ENCODE measurements around the gene RPL5.
A peak's percentile ranks its signal among the peaks of the same experiment; 100 is the strongest.
"Not testable (repeated sequence)": the region's sequence is repeated elsewhere in the genome, so short reads cannot be mapped to it uniquely, and the experiment has no call there.

Gene RPL5

GRCh38 chr1:92831762-92832536 lies at the start of gene RPL5:
TSS of gene RPL5 (plus strand) at chr1:92832040. CDS start at chr1:92832115, 75 bp downstream.
- peak; percentile 95 for DNase-seq (ENCODE audit: low read depth)

- not testable (repeated sequence) for DNase-seq (ENCODE audit: low read depth)
Observed at GRCh38 chr1:92783550-92783949, 48.3 kb upstream of the RPL5 start.

- DNase-seq (ENCODE audit: low read depth): no peak
Observed at GRCh38 chr1:92784021-92784638, 47.7 kb upstream of the RPL5 start.

- peak; percentile 91 for DNase-seq (ENCODE audit: low read depth)
Observed at GRCh38 chr1:92784639-92785500, 47.0 kb upstream of the RPL5 start, which contains the start of gene EVI5. TSS of gene EVI5 (minus strand) at chr1:92785108. CDS start at chr1:92736546, 48,562 bp downstream.

- DNase-seq (ENCODE audit: low read depth): no peak
Observed at GRCh38 chr1:92786111-92786901, 45.5 kb upstream of the RPL5 start.

- no peak for DNase-seq (ENCODE audit: low read depth)
Observed at GRCh38 chr1:92790081-92790480, 41.8 kb upstream of the RPL5 start.

GRCh38 chr1:92790867-92791266 lies 41.0 kb upstream of the RPL5 start:
- no peak for DNase-seq (ENCODE audit: low read depth)

GRCh38 chr1:92791487-92792066 lies 40.3 kb upstream of the RPL5 start:
- no peak for DNase-seq (ENCODE audit: low read depth)

GRCh38 chr1:92792340-92792782 lies 39.5 kb upstream of the RPL5 start:
- DNase-seq (ENCODE audit: low read depth): no peak

GRCh38 chr1:92795166-92795565 lies 36.7 kb upstream of the RPL5 start:
- no peak for DNase-seq (ENCODE audit: low read depth)

- no peak for DNase-seq (ENCODE audit: low read depth)
Observed at GRCh38 chr1:92797297-92797696, 34.5 kb upstream of the RPL5 start.

- DNase-seq (ENCODE audit: low read depth): no peak
Observed at GRCh38 chr1:92797961-92798360, 33.9 kb upstream of the RPL5 start.

- no peak for DNase-seq (ENCODE audit: low read depth)
Observed at GRCh38 chr1:92803140-92803887, 28.5 kb upstream of the RPL5 start.

GRCh38 chr1:92804721-92805201 lies 27.1 kb upstream of the RPL5 start:
- peak; percentile 46 for DNase-seq (ENCODE audit: low read depth)

GRCh38 chr1:92805216-92805615 lies 26.6 kb upstream of the RPL5 start:
- no peak for DNase-seq (ENCODE audit: low read depth)

- no peak for DNase-seq (ENCODE audit: low read depth)
Observed at GRCh38 chr1:92808381-92808780, 23.5 kb upstream of the RPL5 start.

- no peak for DNase-seq (ENCODE audit: low read depth)
Observed at GRCh38 chr1:92816732-92817131, 15.1 kb upstream of the RPL5 start.

- DNase-seq (ENCODE audit: low read depth): no peak
Observed at GRCh38 chr1:92817137-92817697, 14.6 kb upstream of the RPL5 start.

GRCh38 chr1:92817986-92818764 lies 13.7 kb upstream of the RPL5 start:
- no peak for DNase-seq (ENCODE audit: low read depth)
